ENCODE measurements around the gene FASN.
"Not testable (repeated sequence)": the region's sequence is repeated elsewhere in the genome, so short reads cannot be mapped to it uniquely, and the experiment has no call there.

Gene FASN

GRCh38 chr17:82041144-82041814, 56.8 kb downstream of the FASN start:
- DNase-seq (ENCODE audit: low spot score) = no peak

GRCh38 chr17:82039695-82040299, 58.2 kb downstream of the FASN start:
- no peak for DNase-seq (ENCODE audit: low spot score)

GRCh38 chr17:82038796-82039409, 59.1 kb downstream of the FASN start:
- DNase-seq (ENCODE audit: low spot score) = not testable (repeated sequence)

GRCh38 chr17:82037889-82038195, 60.2 kb downstream of the FASN start:
- DNase-seq (ENCODE audit: low spot score) = no peak

GRCh38 chr17:82037092-82037888, 60.7 kb downstream of the FASN start, which contains the start of gene DCXR:
TSS of gene DCXR (minus strand) at chr17:82037697. CDS start at chr17:82037682, 15 bp downstream.
- DNase-seq (ENCODE audit: low spot score) = peak; percentile 99

- no peak for DNase-seq (ENCODE audit: low spot score)
These were observed 61.4 kb downstream of the FASN start for GRCh38 chr17:82036634-82037091.

- DNase-seq (ENCODE audit: low spot score) = no peak
These were observed 61.9 kb downstream of the FASN start for GRCh38 chr17:82035956-82036633.

- no peak for DNase-seq (ENCODE audit: low spot score)
These were observed 62.5 kb downstream of the FASN start for GRCh38 chr17:82035488-82035887.

GRCh38 chr17:82034371-82035011, 63.5 kb downstream of the FASN start:
- no peak for DNase-seq (ENCODE audit: low spot score)

- DNase-seq (ENCODE audit: low spot score) = no peak
These were observed 64.5 kb downstream of the FASN start for GRCh38 chr17:82033359-82034085.

GRCh38 chr17:82031885-82032627, 66.0 kb downstream of the FASN start:
- DNase-seq (ENCODE audit: low spot score) = no peak

GRCh38 chr17:82031303-82031884, 66.6 kb downstream of the FASN start, which contains the start of gene RAC3:
TSS of gene RAC3 (plus strand) at chr17:82031678. CDS start at chr17:82031762, 84 bp downstream.
- no peak for DNase-seq (ENCODE audit: low spot score)

GRCh38 chr17:82030470-82031302, 67.3 kb downstream of the FASN start:
- peak; percentile 86 for DNase-seq (ENCODE audit: low spot score)

- no peak for DNase-seq (ENCODE audit: low spot score)
These were observed 68.0 kb downstream of the FASN start for GRCh38 chr17:82029990-82030469.

GRCh38 chr17:82029391-82029790, 68.6 kb downstream of the FASN start:
- DNase-seq (ENCODE audit: low spot score) = no peak

GRCh38 chr17:82028966-82029365, 69.1 kb downstream of the FASN start:
- no peak for DNase-seq (ENCODE audit: low spot score)
